ENCODE measurements around the gene ABLIM2. TPM values are rescaled to one million over a fixed set of nuclear protein-coding genes. Genes with fewer than 3 reads are reported as not detected.

Gene ABLIM2
- total and polyA plus RNA-seq, 2 of the 8 experiments (the other 6 are each of a cell fraction or from before 2014, with no cell fraction given) = 2.8 to 3.0 TPM

GRCh38 chr4:8147231-8147970 is 11.2 kb downstream of the ABLIM2 start:
- 75% methylated on average over 19 of the region's 19 CpGs; no CpG with 5 or more reads in 1 of the 2 experiments for WGBS, 2 experiments (ENCODE audit: extremely low coverage in 1 of 2, insufficient coverage in 1 of 2, insufficient read length in 1 of 2, insufficient replicate concordance in 2 of 2, low coverage in 1 of 2, low lambda C conversion rate in 2 of 2, missing lambda C conversion rate in 1 of 2)
- H3K27me3 ChIP-seq (replicated peaks in 1 of 4; ENCODE audit: control insufficient read depth in 3 of 4, extremely low read depth in 1 of 4, insufficient read depth in 3 of 4, low read length in 3 of 4) = no peaks in the 10 kb centered on the region
- no peaks in the 10 kb centered on the region for H4K20me1 ChIP-seq (replicated peaks in 1 of 2; ENCODE audit: control insufficient read depth in 1 of 2, insufficient read depth in 2 of 2, low read length in 2 of 2)

More at GRCh38 chr4:8147231-8147970, 11.2 kb downstream of the ABLIM2 start:
- ChIA-PET CTCF (ENCODE audit: partially characterized antibody) (interaction anchor here (0.6 to 2.7 kb wide), 4 partner anchors 12 to 80 kb away, joined by 3 to 9 read pairs (median 4); no protein-coding TSS in a partner anchor), POLR2A (ENCODE audit: partially characterized antibody) (interaction anchor here (1.7 kb wide), 1 partner anchor 11 kb away, joined by 3 read pairs; the partner anchor contains the start of gene ABLIM2)
- Histone ChIP-seq H2BK12ac (ENCODE audit: low read depth, low read length) (no peak overlapping the region), H3K23me2 (ENCODE audit: low read depth, low read length) (no peaks in the 10 kb centered on the region), H3K23ac (ENCODE audit: insufficient read length) (no peak overlapping the region), H3K9me3 (ENCODE audit: insufficient read depth in 2 of 2, low read depth in 1 of 2, low read length in 1 of 2) (no peaks in the 10 kb centered on the region), H3K56ac (replicated peaks; ENCODE audit: insufficient read length, low read depth, low read length) (no peak overlapping the region), H3K18ac (ENCODE audit: extremely low read depth, low read length) (no peak overlapping the region), H3K14ac (ENCODE audit: insufficient read length) (no peak overlapping the region), H4K91ac (replicated peaks; ENCODE audit: insufficient read length, low read length) (no peak overlapping the region), H3K79me1 (ENCODE audit: low read depth, low read length) (no peaks in the 10 kb centered on the region), H3K9ac (replicated peaks in 1 of 4; ENCODE audit: extremely low read depth in 1 of 4, low read depth in 3 of 4, low read length in 3 of 4) (no peak overlapping the region), H3K79me2 (ENCODE audit: control insufficient read depth in 1 of 2, insufficient read depth in 2 of 2, low read length in 2 of 2) (no peaks in the 10 kb centered on the region), H3K4me1 (replicated peaks in 1 of 4; ENCODE audit: control insufficient read depth in 3 of 4, insufficient read depth in 4 of 4, low read length in 3 of 4) (peaks cover 0 to 12% (median 9%) of the 10 kb centered on the region in 4 experiments; a peak in 6 of 7 replicates), H3K27ac (ENCODE audit: low read depth, low read length) (no peak overlapping the region), H2AK5ac (ENCODE audit: low read depth, low read length) (peak overlapping the region; percentile 65; the same call in 1 of the 2 replicates), H2BK120ac (replicated peaks; ENCODE audit: low read depth, low read length) (no peak overlapping the region), H2AFZ (ENCODE audit: low read length) (no peak overlapping the region), H2BK5ac (ENCODE audit: low read depth, low read length) (no peak overlapping the region), H2BK15ac (ENCODE audit: low read length) (no peak overlapping the region), H3K36me3 (ENCODE audit: control insufficient read depth in 2 of 4, insufficient read depth in 4 of 4, low read length in 3 of 4) (no peaks in the 10 kb centered on the region; a peak in 1 of 8 replicates), H4K8ac (ENCODE audit: extremely low read depth, insufficient read depth, low read length) (no peak overlapping the region), H2BK20ac (ENCODE audit: low read length) (no peak overlapping the region), H3K4ac (replicated peaks; ENCODE audit: insufficient read length, low read depth, low read length) (no peak overlapping the region), H3K4me2 (ENCODE audit: insufficient read depth in 1 of 2, low read depth in 2 of 2, low read length in 2 of 2) (no peak overlapping the region), H3K4me3 (ENCODE audit: extremely low read depth in 1 of 4, insufficient read depth in 2 of 4, low read depth in 3 of 4, low read length in 4 of 4) (no peak overlapping the region), H4K5ac (ENCODE audit: insufficient read length, low read depth, low read length) (no peak overlapping the region)
- TF ChIP-seq USF2 (IDR thresholded peaks at IDR 0.05; ENCODE audit: low read length) = no peak
- no peak for TF ChIP-seq ZNF274 (IDR thresholded peaks at IDR 0.05; ENCODE audit: borderline replicate concordance, extremely low read depth, low read length)
- no peak for TF ChIP-seq SP2 (IDR thresholded peaks at IDR 0.05; ENCODE audit: low read length)
- no peak for TF ChIP-seq CREB1 (IDR thresholded peaks at IDR 0.05)
- no peak for TF ChIP-seq TBP (IDR thresholded peaks at IDR 0.05; ENCODE audit: low read depth, low read length)
- FAIRE-seq = no peak
- no peak for DNase-seq (ENCODE audit: low read depth in 1 of 2, low spot score in 2 of 2)

Measured in H1 (cell line).